Activated CD4-positive, alpha-beta T cell treated with anti-CD3 and anti-CD28 coated beads for 36 hours (primary cell): ENCODE data around the gene ZDHHC8. TPM values are rescaled to one million over a fixed set of nuclear protein-coding genes. Genes with fewer than 3 reads are reported as not detected.

Source experiments
- ATAC-seq: fragments of 200-7000 bp; cut with Tn5 transposase; one replicate; pipeline ENCODE4 v1.10.0; 2021; ENCODE audit warnings: mild to moderate bottlenecking, moderate library complexity
- CTCF ChIA-PET: fragments of 350-600 bp; sonication (Branson Sonifier 250); formaldehyde crosslinking; loops from one replicate; lab custom pipeline; 2021; ENCODE audit warnings: antibody characterized with exemption; lab: Charles Lee
- POLR2A ChIA-PET: fragments of 350-600 bp; sonication (Branson Sonifier 250); formaldehyde crosslinking; loops from one replicate; lab custom pipeline; 2021; ENCODE audit warnings: antibody characterized with exemption, inconsistent platforms; lab: Charles Lee
- DNase-seq: peaks from one replicate; pipeline ENCODE4 v3.0.0-alpha.2; 2020
- H3K27ac Mint-ChIP-seq: one replicate; pipeline ENCODE4 v1.8.0; 2021; ENCODE audit warnings: mixed read lengths
- H3K27me3 Mint-ChIP-seq: one replicate; pipeline ENCODE4 v1.8.0; 2021; ENCODE audit warnings: mixed read lengths
- H3K36me3 Mint-ChIP-seq: one replicate; pipeline ENCODE4 v1.8.0; 2021; ENCODE audit warnings: low read depth, mixed read lengths
- H3K4me1 Mint-ChIP-seq: one replicate; pipeline ENCODE4 v1.8.0; 2021; ENCODE audit warnings: mixed read lengths
- H3K4me3 Mint-ChIP-seq: one replicate; pipeline ENCODE4 v1.8.0; 2021; ENCODE audit warnings: mild to moderate bottlenecking, moderate library complexity, mixed read lengths
- H3K9me3 Mint-ChIP-seq: one replicate; pipeline ENCODE4 v1.8.0; 2021; ENCODE audit warnings: low read depth, mixed read lengths
- intact Hi-C, 2 experiments: fragments of 100-400 bp; cut with DNase I in 1 of 2; cut with micrococcal nuclease in 1 of 2; formaldehyde crosslinking; loops; one replicate each; pipeline versions ENCODE4 v1.14.2 to v1.15.1; 2022 to 2024; cut with DNase I, micrococcal nuclease
- total RNA-seq, 2 experiments: library from RNA; stranded (reverse); gene quantifications; one replicate each; pipeline ENCODE4 v1.2.3, GENCODE V29; 2021

Gene ZDHHC8
- total RNA-seq, 2 experiments from 2014 or later, result 47.7 to 49.8 TPM

DNA sequence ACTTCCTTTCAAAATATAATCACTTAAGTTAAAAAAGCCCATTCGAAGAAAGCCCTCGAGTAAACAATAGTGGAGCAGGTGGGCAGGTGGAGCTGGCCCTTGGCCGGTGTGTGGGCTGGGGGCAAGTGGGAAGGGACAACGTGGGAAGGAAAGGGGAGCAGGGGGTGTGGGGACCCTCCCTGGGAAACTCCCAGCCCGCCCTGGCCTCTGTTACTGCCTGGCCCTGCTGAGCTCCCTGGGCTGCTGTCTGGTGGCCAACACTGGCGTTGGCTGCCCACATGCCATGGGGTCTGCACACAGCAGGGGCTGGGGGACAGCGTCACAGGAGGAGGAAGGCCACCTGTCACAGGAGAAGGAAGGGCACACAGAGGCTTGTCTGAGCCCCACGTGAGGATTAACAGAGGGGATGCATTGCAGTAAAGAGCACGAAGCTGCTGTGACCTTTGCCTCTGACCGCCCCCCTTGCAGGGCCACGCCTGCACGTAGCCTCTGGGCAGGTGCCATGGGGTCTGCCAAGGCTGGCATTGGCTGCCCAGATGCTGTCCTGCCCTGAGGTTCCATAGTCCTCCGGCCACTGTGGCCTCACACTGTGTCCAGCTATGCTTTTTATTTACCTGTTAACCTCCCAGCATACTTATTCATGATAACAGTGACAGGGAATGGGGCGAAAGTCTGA is 55.4 kb downstream of the ZDHHC8 start:
- no peak overlapping the region for H3K27ac Mint-ChIP-seq
- DNase-seq (no peak), ATAC-seq (no peak)
- POLR2A ChIA-PET, result no interaction called here
- CTCF ChIA-PET, result interaction anchor here (0.6 kb wide), 1 partner anchor 553 kb away, joined by 3 read pairs; no protein-coding TSS in a partner anchor
- H3K27me3 Mint-ChIP-seq, result no peaks in the 10 kb centered on the region
- H3K4me1 Mint-ChIP-seq, result no peaks in the 10 kb centered on the region
- no peaks in the 10 kb centered on the region for H3K36me3 Mint-ChIP-seq
- H3K9me3 Mint-ChIP-seq, result no peaks in the 10 kb centered on the region
- no peak overlapping the region for H3K4me3 Mint-ChIP-seq
- intact Hi-C loops, result no loop called here

DNA sequence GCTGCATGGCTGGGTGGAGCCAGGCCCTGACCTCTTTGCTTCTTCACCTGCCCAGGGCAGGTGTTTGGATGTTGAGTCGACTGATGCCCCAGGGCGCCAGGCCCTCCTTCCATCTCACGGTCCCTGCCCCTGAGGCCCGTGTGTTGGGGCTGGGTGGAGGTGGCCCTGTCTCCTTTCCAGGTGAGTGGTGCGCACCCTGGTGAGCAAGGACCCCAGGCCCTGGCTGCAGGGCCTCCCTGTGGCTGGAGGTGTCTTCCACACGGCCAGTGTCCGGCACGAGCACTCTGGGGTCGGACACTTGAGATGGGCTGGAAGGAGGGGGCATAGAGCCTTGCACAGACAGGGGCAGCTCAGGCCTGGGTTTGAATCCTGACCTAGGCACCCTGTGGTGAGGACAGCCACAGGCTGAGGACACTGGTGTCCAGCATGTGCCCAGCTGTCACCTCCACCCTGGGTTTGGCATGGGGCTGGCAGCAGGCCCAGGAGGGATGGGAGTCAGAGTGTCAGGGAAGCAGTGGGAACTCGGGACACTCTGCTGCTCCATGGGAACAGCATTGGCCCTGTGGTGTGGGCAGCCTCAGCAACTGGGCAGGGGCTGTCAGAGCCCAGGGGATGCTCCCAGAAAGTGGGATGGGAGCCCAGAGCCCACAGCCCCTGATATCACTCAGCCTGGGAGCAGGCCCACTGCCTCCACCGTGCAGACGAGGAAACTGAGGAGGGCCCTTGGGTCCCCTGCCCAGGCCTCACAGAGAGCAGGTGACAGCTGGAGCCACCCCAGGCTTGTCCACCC is 56.4 kb downstream of the ZDHHC8 start:
- Mint-ChIP-seq H3K27ac (no peak overlapping the region), H3K36me3 (no peaks in the 10 kb centered on the region), H3K4me1 (no peaks in the 10 kb centered on the region), H3K27me3 (no peaks in the 10 kb centered on the region), H3K9me3 (no peaks in the 10 kb centered on the region), H3K4me3 (no peak overlapping the region)
- ChIA-PET CTCF (interaction anchor here (0.6 kb wide), 1 partner anchor 552 kb away, joined by 3 read pairs; no protein-coding TSS in a partner anchor), POLR2A (no interaction called here)
- intact Hi-C loops, result no loop called here
- ATAC-seq (no peak), DNase-seq (no peak)

DNA sequence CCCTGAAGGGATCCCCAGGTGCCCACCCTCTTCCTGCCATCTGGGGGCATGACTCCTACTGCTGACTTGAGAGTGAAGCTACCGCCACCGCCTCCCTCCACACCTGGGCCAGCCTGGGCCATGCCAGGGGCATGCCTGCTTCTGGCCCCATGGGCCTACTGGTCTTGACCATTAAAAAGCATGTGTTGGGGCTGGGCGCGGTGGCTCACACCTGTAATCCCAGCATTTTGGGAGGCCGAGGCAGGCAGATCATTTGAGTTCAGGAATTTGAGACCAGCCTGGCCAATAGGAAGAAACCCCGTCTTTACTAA is 56.9 kb downstream of the ZDHHC8 start:
- ChIA-PET CTCF (no interaction called here), POLR2A (no interaction called here)
- H3K4me1 Mint-ChIP-seq, result no peaks in the 10 kb centered on the region
- DNase-seq (no peak), ATAC-seq (no peak)
- H3K27ac Mint-ChIP-seq, result no peak overlapping the region
- intact Hi-C loops, result no loop called here
- no peak overlapping the region for H3K4me3 Mint-ChIP-seq
- no peaks in the 10 kb centered on the region for H3K36me3 Mint-ChIP-seq
- no peaks in the 10 kb centered on the region for H3K9me3 Mint-ChIP-seq
- no peaks in the 10 kb centered on the region for H3K27me3 Mint-ChIP-seq

DNA sequence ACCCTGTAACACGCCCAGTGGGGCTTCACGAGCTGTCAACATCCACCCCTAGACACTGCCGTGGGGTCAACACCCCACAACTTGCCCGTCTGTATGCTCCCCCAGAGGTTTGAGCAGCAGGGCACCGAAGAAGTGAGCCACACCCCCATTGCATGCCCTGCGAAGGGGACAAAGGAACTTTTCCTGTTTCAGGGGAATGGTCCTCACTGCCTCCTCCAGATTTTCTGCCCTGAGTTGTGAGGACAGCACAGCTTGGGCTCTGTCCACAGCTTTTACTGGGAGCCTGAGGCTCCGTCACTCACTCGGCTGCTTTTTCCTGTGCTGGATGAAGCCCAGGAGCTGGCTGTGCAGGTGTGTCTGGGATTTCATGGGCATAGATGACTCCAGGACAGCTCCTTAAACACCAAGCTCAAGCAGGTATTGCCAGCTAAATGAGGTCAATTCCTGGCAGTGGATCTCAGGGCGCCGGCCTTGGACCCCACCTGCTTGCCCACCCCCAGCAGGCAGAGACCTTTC is 59.5 kb downstream of the ZDHHC8 start:
- H3K27ac Mint-ChIP-seq, result no peak overlapping the region
- ChIA-PET CTCF (interaction anchor here (0.6 to 0.7 kb wide), 2 partner anchors 78 to 97 kb away, joined by 3 read pairs; no protein-coding TSS in a partner anchor), POLR2A (no interaction called here)
- H3K36me3 Mint-ChIP-seq, result no peaks in the 10 kb centered on the region
- no peaks in the 10 kb centered on the region for H3K9me3 Mint-ChIP-seq
- no peaks in the 10 kb centered on the region for H3K27me3 Mint-ChIP-seq
- ATAC-seq (no peak), DNase-seq (no peak)
- no peaks in the 10 kb centered on the region for H3K4me1 Mint-ChIP-seq
- intact Hi-C loops, result no loop called here
- no peak overlapping the region for H3K4me3 Mint-ChIP-seq

DNA sequence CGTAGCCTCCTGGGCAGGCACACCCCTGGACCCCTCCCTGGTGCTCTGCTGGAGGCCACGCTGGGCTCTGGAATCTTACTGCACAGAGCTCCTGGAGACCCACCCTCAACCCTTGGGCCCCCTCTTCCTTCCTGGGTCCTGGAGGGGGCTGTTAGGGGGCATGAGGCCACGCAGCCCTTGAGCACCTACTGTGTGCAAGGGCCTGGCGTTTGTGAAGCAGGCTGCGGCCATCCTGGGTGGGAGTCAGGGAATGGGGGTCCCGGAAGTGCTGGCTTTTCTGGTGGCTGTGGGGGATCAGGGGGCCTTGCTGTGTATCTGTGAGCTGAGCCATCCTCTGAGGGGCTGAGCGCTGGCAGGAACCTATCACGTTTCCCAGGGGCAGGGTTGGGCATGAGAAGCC is 60.2 kb downstream of the ZDHHC8 start:
- CTCF ChIA-PET, result interaction anchor here (0.7 kb wide), 1 partner anchor 77 kb away, joined by 3 read pairs; no protein-coding TSS in a partner anchor
- Mint-ChIP-seq H3K27ac (no peak overlapping the region), H3K4me3 (no peak overlapping the region), H3K36me3 (no peaks in the 10 kb centered on the region), H3K4me1 (no peaks in the 10 kb centered on the region), H3K9me3 (no peaks in the 10 kb centered on the region), H3K27me3 (no peaks in the 10 kb centered on the region)
- no peak for DNase-seq
- intact Hi-C loops, result no loop called here
- ATAC-seq, result no peak
- POLR2A ChIA-PET, result no interaction called here

- H3K27me3 Mint-ChIP-seq, result no peaks in the 10 kb centered on the region
- H3K4me1 Mint-ChIP-seq, result no peaks in the 10 kb centered on the region
- no peak overlapping the region for H3K4me3 Mint-ChIP-seq
- DNase-seq (no peak), ATAC-seq (no peak)
- H3K9me3 Mint-ChIP-seq, result no peaks in the 10 kb centered on the region
- intact Hi-C loops, result no loop called here
- H3K36me3 Mint-ChIP-seq, result no peaks in the 10 kb centered on the region
- ChIA-PET CTCF (no interaction called here), POLR2A (no interaction called here)
- no peak overlapping the region for H3K27ac Mint-ChIP-seq
These were observed 60.8 kb downstream of the ZDHHC8 start for GRCh38 chr22:20192293-20192971.

DNA sequence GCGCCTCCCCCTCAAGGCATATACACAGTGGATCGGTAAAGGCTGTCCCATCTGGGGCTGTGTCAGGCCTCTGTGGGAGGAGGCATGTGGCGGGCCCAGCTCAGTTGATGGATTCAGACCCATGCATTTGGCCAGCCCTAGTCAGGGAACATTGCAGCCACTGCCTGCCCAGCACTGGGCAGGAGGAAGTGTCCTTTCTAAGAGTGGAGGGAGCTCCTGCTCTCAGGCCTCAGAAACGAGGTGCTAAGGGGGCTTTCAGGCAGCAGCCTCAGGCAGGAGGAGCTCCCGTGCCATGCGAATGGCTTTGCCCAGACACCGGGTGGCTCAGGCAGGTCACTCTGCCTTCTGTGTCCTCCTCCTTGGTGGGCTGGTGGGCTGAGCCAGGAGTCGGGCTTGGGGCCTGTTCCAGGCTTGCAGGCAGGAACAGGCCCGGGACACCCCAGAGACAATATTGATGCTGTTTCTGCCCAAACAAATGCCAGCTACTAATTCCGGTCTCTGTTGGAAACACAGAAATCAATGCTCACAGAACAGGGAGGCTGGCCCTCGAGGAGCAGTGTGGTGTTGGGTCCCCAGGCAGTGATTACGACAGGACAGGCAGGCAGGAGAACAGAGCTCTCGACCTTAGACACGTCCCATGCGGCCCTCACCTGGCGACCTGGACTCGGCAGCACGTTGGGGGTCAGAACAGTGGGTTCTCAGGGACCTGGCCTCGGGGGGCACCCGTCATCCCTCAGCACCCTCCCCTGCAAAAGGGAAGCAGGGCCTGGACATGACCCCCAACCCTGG is 61.6 kb downstream of the ZDHHC8 start:
- ChIA-PET CTCF (no interaction called here), POLR2A (no interaction called here)
- H3K4me1 Mint-ChIP-seq, result no peaks in the 10 kb centered on the region

GRCh38 chr22:20193761-20194494 is 62.3 kb downstream of the ZDHHC8 start:
- Mint-ChIP-seq H3K27me3 (no peaks in the 10 kb centered on the region), H3K36me3 (no peaks in the 10 kb centered on the region), H3K4me3 (no peak overlapping the region), H3K4me1 (no peaks in the 10 kb centered on the region), H3K9me3 (no peaks in the 10 kb centered on the region), H3K27ac (no peak overlapping the region)
- DNase-seq, result no peak
- no peak for ATAC-seq
- intact Hi-C loops, result no loop called here
- CTCF ChIA-PET, result no interaction called here
- POLR2A ChIA-PET, result no interaction called here

More for the DNA sequence above, 61.6 kb downstream of the ZDHHC8 start:
- DNase-seq (no peak), ATAC-seq (no peak)
- intact Hi-C loops, result no loop called here
- Mint-ChIP-seq H3K9me3 (no peaks in the 10 kb centered on the region), H3K27ac (no peak overlapping the region), H3K4me3 (no peak overlapping the region), H3K27me3 (no peaks in the 10 kb centered on the region), H3K36me3 (no peaks in the 10 kb centered on the region)

GRCh38 chr22:20194681-20195593 is 63.3 kb downstream of the ZDHHC8 start:
- no peak for ATAC-seq
- no peak for DNase-seq
- Mint-ChIP-seq H3K27ac (no peak overlapping the region), H3K4me1 (no peaks in the 10 kb centered on the region), H3K27me3 (no peaks in the 10 kb centered on the region), H3K36me3 (no peaks in the 10 kb centered on the region), H3K4me3 (no peak overlapping the region), H3K9me3 (no peaks in the 10 kb centered on the region)
- POLR2A ChIA-PET, result no interaction called here
- CTCF ChIA-PET, result interaction anchor here (0.9 kb wide), 1 partner anchor 99 kb away, joined by 4 read pairs; no protein-coding TSS in a partner anchor
- intact Hi-C loops, result no loop called here
